Measurements from ENCODE around the gene NR6A1.

NR6A1 gene

GRCh38 chr9:124498040-124498439, 273.1 kb downstream of the NR6A1 start:
- no peak for DNase-seq

GRCh38 chr9:124497441-124497840, 273.7 kb downstream of the NR6A1 start:
- DNase-seq = no peak

GRCh38 chr9:124496463-124496862, 274.6 kb downstream of the NR6A1 start:
- DNase-seq = no peak

DNA sequence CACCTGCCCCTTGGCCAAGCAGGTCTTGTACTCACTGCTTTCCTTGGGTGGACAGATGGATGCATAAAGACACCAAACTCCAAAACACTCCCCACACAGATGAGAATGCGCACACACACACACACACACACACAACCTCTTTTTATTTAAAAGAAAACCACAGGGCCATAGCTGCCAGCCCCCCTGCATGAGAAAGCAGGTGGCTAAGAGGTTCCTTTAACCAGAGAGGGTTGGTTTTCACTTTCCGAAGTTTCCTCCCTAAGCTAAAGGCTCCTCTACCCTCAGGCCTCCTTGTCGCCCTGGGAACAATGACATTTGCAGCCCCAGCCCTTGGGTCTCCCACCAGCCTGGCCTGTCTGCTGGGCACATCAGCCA, 275.0 kb downstream of the NR6A1 start:
- no peak for DNase-seq

DNA sequence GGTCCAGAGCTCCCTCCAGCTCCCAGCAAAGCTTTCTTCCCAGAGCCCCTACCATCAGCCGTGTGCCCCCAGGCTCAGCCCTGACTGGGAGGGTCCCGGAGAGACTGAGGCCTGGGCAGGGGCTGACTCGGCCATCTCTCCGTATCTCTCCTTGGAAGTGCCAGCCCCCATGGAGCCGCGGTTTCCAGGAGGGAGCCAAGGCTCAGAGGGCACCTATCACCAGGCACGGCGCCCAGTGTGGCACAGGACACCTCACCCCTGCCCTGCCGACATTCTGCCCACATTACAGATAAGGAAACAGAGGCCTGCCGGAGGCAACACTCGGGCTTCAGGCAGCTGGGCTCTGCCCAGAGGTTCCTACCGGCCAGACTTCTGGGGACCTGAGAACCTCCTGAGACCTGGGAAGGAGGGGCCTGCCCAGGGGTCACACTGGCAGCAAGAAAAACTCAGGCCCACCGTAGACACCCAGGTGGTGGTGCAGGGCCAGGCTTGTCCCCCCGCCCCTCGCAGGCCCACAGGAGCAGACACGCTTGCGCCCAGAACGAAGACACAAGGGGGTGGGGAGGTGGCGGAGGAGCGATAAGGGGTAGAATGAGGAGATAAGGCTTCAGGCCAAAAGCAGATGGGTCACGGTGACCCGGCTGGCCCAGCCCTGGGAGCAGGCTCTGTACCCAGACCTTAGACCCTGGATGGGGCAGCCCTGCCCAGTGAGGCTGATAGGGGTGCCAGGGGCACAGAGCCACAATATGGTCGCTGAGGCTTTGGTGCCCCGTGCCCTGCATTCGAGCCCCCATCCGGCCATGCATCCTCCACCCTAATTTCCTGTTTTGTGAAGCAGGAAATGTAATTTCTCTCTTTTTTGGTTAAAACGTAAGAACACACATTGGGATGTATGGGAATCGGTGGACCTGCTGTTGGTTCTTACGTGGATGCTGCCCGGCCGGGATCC, 275.7 kb downstream of the NR6A1 start:
- no peak for DNase-seq

DNA sequence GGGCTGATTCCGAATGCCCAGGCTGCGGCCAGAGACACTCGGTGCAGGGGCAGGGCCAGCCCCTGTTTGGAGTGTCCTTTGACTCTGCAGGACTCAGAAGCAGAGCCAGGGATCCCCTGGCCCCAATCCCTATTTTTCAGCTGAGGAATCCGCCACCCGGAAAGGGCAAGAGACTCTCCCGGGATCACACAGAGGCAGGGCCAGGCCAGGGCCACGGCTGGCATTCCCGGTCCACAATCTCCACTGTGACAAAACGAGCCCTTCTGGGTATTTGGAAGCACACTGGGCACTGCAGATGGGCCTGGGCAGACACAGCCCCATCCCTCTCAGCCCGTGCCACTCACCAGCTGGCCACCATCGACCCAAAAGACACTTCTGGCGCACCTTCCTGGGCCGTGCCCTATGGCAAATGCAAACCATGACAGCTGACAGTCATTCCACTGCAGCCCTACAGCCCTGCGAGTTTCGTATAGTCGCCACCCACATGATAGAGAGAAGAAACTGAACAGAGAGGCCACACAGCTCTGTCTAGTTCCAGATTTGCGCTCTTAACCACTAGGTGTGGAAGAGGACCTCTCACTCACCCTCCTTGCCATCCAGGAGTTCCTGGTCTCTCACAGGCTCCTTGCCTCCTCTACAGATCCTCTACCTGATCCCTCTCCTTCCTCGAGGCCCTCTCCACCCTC, 277.2 kb downstream of the NR6A1 start:
- DNase-seq = no peak

DNA sequence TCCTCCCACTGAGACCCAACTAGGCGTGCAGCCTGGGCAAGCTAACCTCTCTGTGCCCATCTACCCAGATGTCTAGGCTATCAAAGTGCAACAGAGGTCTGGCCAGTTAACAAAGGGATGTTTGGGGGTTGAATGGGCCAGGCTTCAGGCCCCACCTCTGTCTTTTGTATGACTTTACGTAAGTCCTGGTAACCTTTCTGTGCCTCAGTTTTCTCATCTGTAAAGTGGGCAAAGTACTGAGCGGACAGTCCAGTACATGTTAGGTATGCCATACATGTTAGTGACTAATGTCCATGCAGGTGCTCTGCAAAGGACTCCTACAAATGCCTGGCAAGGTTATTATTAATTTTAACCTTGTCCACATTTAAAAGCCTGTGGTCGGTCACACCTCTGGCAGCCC, 277.9 kb downstream of the NR6A1 start:
- DNase-seq = no peak

DNA sequence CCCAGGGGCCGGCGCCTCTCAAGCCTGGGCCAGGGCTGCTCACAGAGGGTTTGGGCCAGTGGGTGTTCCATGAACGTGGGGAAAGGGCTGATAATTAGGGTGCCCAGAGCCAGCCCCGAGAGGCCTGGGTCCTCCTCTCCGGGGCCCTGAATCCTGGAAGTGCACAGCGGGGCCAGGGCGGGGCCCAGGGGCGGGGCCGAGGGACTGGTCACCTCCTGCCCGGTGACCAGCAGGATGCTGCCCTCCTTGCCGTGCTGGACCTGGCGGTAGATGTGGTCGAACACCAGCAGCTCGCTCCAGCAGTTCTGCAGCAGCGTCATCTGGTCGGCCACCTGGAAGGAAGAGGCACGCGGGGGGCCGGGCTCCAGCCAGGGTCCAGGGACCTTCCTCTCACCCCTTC, 278.3 kb downstream of the NR6A1 start:
- no peak for DNase-seq

DNA sequence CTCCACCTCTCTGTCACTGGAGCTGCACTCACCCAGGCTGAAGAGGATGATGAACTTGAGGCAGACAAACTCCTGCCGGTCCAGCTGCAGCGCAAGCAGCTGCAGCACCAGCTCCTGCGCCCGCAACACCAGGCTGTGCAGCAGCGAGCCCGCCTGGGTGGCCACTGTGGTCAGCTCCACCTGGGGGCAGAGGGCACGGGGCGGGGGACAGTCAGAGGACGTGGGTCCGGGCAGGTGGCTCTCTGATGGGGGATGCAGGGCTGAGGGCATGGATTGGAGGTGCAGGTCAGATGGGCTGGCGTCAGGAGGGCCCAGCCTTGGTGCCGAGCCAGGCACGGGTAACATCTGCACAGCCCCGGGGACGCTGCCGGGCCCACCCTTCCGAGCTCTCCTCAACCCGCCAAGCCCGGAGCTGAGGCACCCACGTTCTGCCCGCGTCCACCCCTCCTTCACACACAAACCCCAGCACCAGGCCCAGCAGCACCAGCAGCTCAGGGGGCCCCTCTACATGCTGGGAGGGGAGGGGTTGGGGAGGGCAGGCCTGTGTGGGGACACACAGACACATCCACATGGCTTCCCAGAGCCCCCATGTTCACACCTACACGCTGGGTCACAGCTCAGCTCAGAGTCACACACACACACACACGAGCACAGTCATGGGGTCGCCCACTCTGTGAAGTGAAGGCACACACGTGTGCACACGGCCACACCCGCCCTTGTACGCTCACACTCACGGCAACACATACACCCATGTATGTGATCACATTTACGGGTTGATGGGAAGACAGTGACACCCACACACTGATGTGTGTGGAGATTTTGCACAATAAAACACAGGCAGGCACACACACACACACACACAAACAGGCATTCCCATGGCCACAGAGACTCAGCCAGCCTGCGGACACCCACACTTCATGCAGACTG, 279.8 kb downstream of the NR6A1 start:
- DNase-seq = no peak

DNA sequence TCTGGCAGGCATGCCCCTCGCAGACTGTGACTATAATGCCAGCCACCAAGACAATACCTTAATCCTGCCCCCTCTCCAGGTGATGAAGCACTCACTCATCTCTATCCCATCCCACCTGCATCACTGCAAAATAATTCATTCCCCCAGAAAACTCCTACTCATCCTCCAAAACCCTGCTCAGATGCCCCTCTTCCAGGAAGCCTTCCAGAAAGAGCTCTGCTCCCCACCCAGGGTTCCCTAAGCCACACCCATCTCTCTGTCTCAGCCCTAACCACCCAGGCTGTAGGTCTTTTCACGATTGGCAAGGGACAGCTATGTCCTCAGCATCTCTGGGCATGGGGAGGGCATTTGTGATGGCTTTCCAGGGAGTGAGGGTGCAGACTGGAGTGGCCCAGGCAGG, 281.1 kb downstream of the NR6A1 start:
- no peak for DNase-seq

- no peak for DNase-seq
Observed at GRCh38 chr9:124489222-124489621, 281.9 kb downstream of the NR6A1 start.

DNA sequence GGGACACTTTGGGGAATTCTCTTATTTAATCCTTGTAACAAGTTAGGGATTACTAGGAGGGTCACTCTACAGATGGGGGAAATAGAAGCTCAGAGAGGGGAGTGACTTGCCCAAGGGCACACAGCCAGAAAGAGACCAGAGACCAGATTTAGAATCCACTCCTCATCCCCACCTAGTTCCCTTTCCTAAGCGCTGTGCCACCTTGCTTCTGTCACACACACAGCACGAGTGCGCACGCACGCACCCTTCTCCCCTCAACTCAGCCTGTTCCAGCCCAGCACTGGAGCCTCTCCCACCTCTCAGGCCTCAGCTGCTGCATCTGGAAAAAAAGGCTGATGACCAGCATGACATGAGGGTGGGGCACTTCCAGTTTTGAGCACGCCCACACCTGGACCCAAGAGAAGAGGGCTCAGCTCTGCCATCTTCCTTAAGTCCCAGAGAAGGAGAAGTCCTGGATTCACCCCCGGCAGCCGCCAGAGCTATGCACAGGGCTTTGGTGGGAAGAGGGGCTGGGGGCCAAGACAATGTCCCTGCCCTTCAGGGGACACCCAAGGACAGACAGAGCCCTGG, 282.4 kb downstream of the NR6A1 start:
- DNase-seq = no peak

- DNase-seq = no peak
Observed at GRCh38 chr9:124487260-124488182, 283.6 kb downstream of the NR6A1 start.

DNA sequence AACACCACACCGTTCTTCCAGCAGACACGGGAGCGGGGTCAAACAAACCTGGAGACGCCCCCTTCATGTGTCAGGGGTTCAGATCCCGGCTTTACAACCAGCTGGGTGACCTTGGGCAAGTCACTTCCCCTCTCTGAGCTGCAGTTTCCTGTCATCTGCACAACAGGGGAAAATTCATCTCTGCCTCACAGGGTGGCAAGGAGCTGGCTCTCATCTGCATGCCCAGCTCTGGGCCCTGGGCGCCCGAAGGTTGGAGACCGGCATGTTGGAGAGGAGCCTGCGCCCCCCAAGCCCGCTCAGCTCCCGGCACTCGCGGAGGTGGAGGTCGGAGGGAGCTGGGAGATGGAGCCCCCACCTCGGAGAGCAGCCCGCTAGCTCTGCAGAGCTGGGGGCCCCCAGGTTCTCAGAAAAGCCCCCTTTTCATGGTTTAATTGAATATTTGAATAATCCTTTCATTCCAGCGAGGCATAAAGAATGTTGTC, 284.3 kb downstream of the NR6A1 start:
- no peak for DNase-seq

DNA sequence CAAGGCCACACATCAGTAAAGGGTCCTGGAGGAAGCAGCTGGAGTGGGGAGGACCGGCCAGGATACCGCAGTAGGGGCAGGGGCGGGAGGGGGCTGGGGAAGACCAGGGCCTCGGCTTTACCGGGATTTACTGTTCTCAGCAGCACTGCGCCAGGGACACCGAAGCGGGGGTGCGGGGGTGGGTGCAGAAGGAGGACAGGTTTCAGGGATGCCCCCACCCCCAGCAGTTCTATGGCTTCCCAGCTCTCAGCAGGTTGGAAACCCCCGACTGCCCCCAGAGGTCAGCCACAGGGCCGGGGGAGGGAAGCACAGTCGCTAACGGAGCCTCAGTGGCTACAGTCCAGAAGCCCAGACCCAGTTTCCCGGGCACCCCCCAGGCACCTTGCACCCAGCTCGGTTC, 285.2 kb downstream of the NR6A1 start:
- no peak for DNase-seq

- DNase-seq = no peak
Observed at GRCh38 chr9:124485201-124485600, 285.9 kb downstream of the NR6A1 start.

DNA sequence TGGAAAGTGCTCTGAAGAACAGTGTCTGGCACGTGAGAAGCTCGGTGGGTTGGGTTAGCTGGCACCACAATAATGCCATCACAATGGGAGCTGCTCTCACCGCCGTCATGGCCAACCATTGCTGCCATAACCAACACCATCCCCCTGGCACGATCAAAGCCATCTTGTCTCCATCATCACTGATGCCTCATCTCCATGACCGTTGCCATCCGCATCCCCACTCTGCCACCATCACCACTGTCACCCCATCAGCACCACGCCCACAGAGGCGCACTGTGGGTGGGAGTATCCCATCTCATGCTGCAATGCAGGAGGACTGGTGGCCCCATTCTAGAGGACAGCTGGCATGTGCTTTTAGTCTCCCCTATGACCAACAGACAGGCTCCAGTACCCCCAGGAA, 287.6 kb downstream of the NR6A1 start:
- DNase-seq = no peak

- no peak for DNase-seq
Observed at GRCh38 chr9:124482431-124483031, 288.6 kb downstream of the NR6A1 start.

DNA sequence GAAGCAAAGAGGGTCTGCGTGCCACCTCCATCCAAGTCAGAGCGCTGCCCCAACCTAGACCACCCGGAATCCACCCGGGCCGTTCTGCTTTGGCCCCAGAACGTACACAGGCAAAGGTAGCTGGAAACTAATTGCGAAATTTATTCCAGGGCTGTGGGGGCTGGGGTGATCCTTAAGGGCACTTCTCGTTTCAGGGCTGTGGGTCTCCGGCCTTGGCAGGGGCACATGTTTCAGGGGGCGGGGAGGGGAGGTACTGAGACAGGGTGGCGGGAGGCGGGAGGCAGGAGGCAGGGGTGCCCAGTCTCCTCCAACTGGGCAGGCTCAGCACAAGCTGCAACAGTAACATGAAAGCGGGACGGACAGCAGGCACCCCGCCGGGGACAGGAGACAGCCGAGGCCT, 290.0 kb downstream of the NR6A1 start:
- no peak for DNase-seq

DNA sequence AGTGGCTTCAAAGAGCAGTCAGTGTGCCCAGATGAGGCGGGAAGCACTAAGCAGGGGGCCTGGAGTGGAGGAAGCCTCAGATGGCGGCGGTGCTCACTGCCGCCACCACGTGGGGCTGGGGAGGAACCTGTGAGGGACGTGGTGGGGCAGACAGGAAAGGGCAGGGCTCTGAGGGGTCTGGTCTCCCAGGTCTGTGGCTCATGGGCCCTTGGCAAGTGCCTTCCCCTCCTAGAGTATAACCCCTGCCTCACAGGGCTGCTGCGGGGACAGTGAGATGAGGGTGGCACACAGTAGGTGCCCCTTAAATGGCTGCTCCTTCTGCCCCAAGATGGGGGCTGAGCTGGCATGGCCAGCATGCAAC, 290.5 kb downstream of the NR6A1 start:
- DNase-seq = no peak

- DNase-seq = no peak
Observed at GRCh38 chr9:124479947-124480620, 291.0 kb downstream of the NR6A1 start.
